Measurements from ENCODE around the gene PALM3.

The PALM3 gene

GRCh38 chr19:14089662-14090508 lies 28.0 kb upstream of the PALM3 start:
- peak overlapping the region in 14 of 21 experiments; percentile 38 to 95 (median 84) for H3K27ac ChIP-seq
- H3K4me3 ChIP-seq: peak overlapping the region; percentile 41 to 90 (median 76)

- Histone ChIP-seq H3K27ac (peak overlapping the region in 3 of 21 experiments; percentile 9 to 28 (median 17)), H3K4me3 (peak overlapping the region; percentile 7 to 90 (median 75))
Observed at GRCh38 chr19:14089412-14089661, 27.5 kb upstream of the PALM3 start.

GRCh38 chr19:14088634-14089411 lies 26.9 kb upstream of the PALM3 start:
- H3K27ac ChIP-seq: peak overlapping the region in 2 of 21 experiments; percentile 9 to 17
- peak overlapping the region in 5 of 7 experiments; percentile 26 to 90 (median 76) for H3K4me3 ChIP-seq

- Histone ChIP-seq H3K4me3 (no peak overlapping the region), H3K27ac (no peak overlapping the region)
Observed at GRCh38 chr19:14086098-14086497, 24.2 kb upstream of the PALM3 start.

- H3K27ac ChIP-seq: peak within 1 kb of the TSS in 2 of 21 experiments; percentile 14 to 32
- no peak within 1 kb of the TSS for H3K4me3 ChIP-seq
Observed at GRCh38 chr19:14085309-14085995, 23.6 kb upstream of the PALM3 start, which contains the start of gene C19orf67. Gene C19orf67 (minus strand): TSS chr19:14085783. CDS start chr19:14085627, 156 bp downstream.

GRCh38 chr19:14082675-14082960 lies 20.7 kb upstream of the PALM3 start:
- peak overlapping the region in 12 of 21 experiments; percentile 81 to 97 (median 88) for H3K27ac ChIP-seq

GRCh38 chr19:14081797-14082674 lies 20.2 kb upstream of the PALM3 start:
- H3K4me3 ChIP-seq: peak overlapping the region; percentile 45 to 77 (median 69)
- peak overlapping the region; percentile 33 to 98 (median 90) for H3K27ac ChIP-seq

More at GRCh38 chr19:14082675-14082960, 20.7 kb upstream of the PALM3 start:
- H3K4me3 ChIP-seq: peak overlapping the region in 2 of 7 experiments; percentile 72 to 77

- peak overlapping the region; percentile 33 to 98 (median 90) for H3K27ac ChIP-seq
Observed at GRCh38 chr19:14080887-14081796, 19.3 kb upstream of the PALM3 start.

GRCh38 chr19:14078411-14078810 lies 16.5 kb upstream of the PALM3 start:
- Histone ChIP-seq H3K4me3 (no peak overlapping the region), H3K27ac (no peak overlapping the region)

More at GRCh38 chr19:14080887-14081796, 19.3 kb upstream of the PALM3 start:
- H3K4me3 ChIP-seq: peak overlapping the region; percentile 45 to 77 (median 69)

- Histone ChIP-seq H3K4me3 (peak overlapping the region; percentile 57 to 68 (median 61)), H3K27ac (peak overlapping the region; percentile 47 to 91 (median 81))
Observed at GRCh38 chr19:14073925-14074838, 12.3 kb upstream of the PALM3 start.

- peak overlapping the region; percentile 47 to 91 (median 81) for H3K27ac ChIP-seq
- peak overlapping the region; percentile 57 to 68 (median 61) for H3K4me3 ChIP-seq
Observed at GRCh38 chr19:14073261-14073924, 11.5 kb upstream of the PALM3 start.

GRCh38 chr19:14072535-14073260 lies 10.8 kb upstream of the PALM3 start, which contains the start of gene MISP3:
Gene MISP3 (plus strand): TSS chr19:14072786. CDS start chr19:14073310, 524 bp downstream.
- peak within 1 kb of the TSS; percentile 47 to 91 (median 81) for H3K27ac ChIP-seq

GRCh38 chr19:14070268-14071050 lies 8.6 kb upstream of the PALM3 start:
- peak overlapping the region in 12 of 21 experiments; percentile 19 to 77 (median 55) for H3K27ac ChIP-seq
- H3K4me3 ChIP-seq: no peak overlapping the region

More at GRCh38 chr19:14072535-14073260, 10.8 kb upstream of the PALM3 start, which contains the start of gene MISP3:
- H3K4me3 ChIP-seq: peak within 1 kb of the TSS; percentile 57 to 68 (median 61)

GRCh38 chr19:14066134-14066533 lies 4.3 kb upstream of the PALM3 start:
- Histone ChIP-seq H3K27ac (no peak overlapping the region), H3K4me3 (no peak overlapping the region)

- no peak overlapping the region for H3K4me3 ChIP-seq
- no peak overlapping the region for H3K27ac ChIP-seq
Observed at GRCh38 chr19:14063105-14063504, 1.2 kb upstream of the PALM3 start.
